ENCODE measurements around the gene TRIP10. TPM values are rescaled to one million over a fixed set of nuclear protein-coding genes. Genes with fewer than 3 reads are reported as not detected.

The TRIP10 gene
- polyA plus RNA-seq, 1 donor (not counting 4 experiments of a cell fraction or from before 2014, with no cell fraction given) = 34.8 TPM

GRCh38 chr19:6750062-6750461, 10.6 kb downstream of the TRIP10 start:
- Histone ChIP-seq H3K27ac (ENCODE audit: control insufficient read depth, insufficient read depth, low read length) (no peak overlapping the region), H2AFZ (ENCODE audit: control insufficient read depth, low read length) (no peak overlapping the region), H3K4me1 (ENCODE audit: control insufficient read depth, extremely low read depth, insufficient read depth, low read length) (peaks cover 6% of the 10 kb centered on the region), H3K9me3 (ENCODE audit: control insufficient read depth, low read depth, low read length) (no peaks in the 10 kb centered on the region), H3K9me1 (ENCODE audit: control insufficient read depth, extremely low read depth, insufficient read depth, low read length) (no peaks in the 10 kb centered on the region), H3K9ac (ENCODE audit: control insufficient read depth, extremely low read depth, insufficient read depth, low read length) (no peak overlapping the region), H3K4me3 (ENCODE audit: control insufficient read depth in 2 of 3, extremely low read depth in 1 of 3, insufficient read depth in 2 of 3, low read depth in 1 of 3, low read length in 3 of 3) (no peak overlapping the region), H3K4me2 (ENCODE audit: control insufficient read depth, extremely low read depth, insufficient read depth, low read depth, low read length) (no peak overlapping the region), H3K79me2 (ENCODE audit: control insufficient read depth, insufficient read depth, low read length) (peaks cover 3% of the 10 kb centered on the region), H3K27me3 (ENCODE audit: control insufficient read depth, extremely low read depth, insufficient read depth, low read length) (no peaks in the 10 kb centered on the region), H4K20me1 (ENCODE audit: control insufficient read depth, extremely low read depth, insufficient read depth, low read length) (peaks cover 6% of the 10 kb centered on the region), H3K36me3 (ENCODE audit: control insufficient read depth in 2 of 2, extremely low read depth in 1 of 2, insufficient read depth in 2 of 2, low read length in 2 of 2) (peaks cover 45 to 47% of the 10 kb centered on the region in 2 experiments)
- no peak for FAIRE-seq
- dilution Hi-C loops (cut with MboI; ENCODE audit: extremely low pct_ligation_motif_present, low sequenced_read_pairs) = no loop called here
- TF ChIP-seq CTCF (optimal IDR thresholded peaks at IDR 0.05 in 1 of 3, IDR thresholded peaks at IDR 0.05 in 1 of 3, conservative IDR thresholded peaks at IDR 0.05 in 1 of 3; ENCODE audit: extremely low read depth in 1 of 3, insufficient read depth in 2 of 3, low read length in 3 of 3) (no peak), EZH2 (IDR thresholded peaks at IDR 0.05; ENCODE audit: low read length) (no peak)
- no peak for DNase-seq (ENCODE audit: low read depth, low spot score)

GRCh38 chr19:6751189-6751588, 11.7 kb downstream of the TRIP10 start:
- DNase-seq (ENCODE audit: low read depth, low spot score) (no peak), FAIRE-seq (no peak)
- no peak overlapping the region for H3K27ac ChIP-seq (ENCODE audit: control insufficient read depth, insufficient read depth, low read length)
- peaks cover 2% of the 10 kb centered on the region for H3K79me2 ChIP-seq (ENCODE audit: control insufficient read depth, insufficient read depth, low read length)
- H3K4me2 ChIP-seq (ENCODE audit: control insufficient read depth, extremely low read depth, insufficient read depth, low read depth, low read length) = no peak overlapping the region
- H3K27me3 ChIP-seq (ENCODE audit: control insufficient read depth, extremely low read depth, insufficient read depth, low read length) = no peaks in the 10 kb centered on the region
- no peak for TF ChIP-seq CTCF (optimal IDR thresholded peaks at IDR 0.05 in 1 of 3, IDR thresholded peaks at IDR 0.05 in 1 of 3, conservative IDR thresholded peaks at IDR 0.05 in 1 of 3; ENCODE audit: extremely low read depth in 1 of 3, insufficient read depth in 2 of 3, low read length in 3 of 3)
- no peak for TF ChIP-seq EZH2 (IDR thresholded peaks at IDR 0.05; ENCODE audit: low read length)
- H3K9me1 ChIP-seq (ENCODE audit: control insufficient read depth, extremely low read depth, insufficient read depth, low read length) = no peaks in the 10 kb centered on the region
- H3K9ac ChIP-seq (ENCODE audit: control insufficient read depth, extremely low read depth, insufficient read depth, low read length) = no peak overlapping the region
- no peaks in the 10 kb centered on the region for H3K9me3 ChIP-seq (ENCODE audit: control insufficient read depth, low read depth, low read length)
- no peak overlapping the region for H3K4me3 ChIP-seq (ENCODE audit: control insufficient read depth in 2 of 3, extremely low read depth in 1 of 3, insufficient read depth in 2 of 3, low read depth in 1 of 3, low read length in 3 of 3)
- peaks cover 8% of the 10 kb centered on the region for H4K20me1 ChIP-seq (ENCODE audit: control insufficient read depth, extremely low read depth, insufficient read depth, low read length)
- H2AFZ ChIP-seq (ENCODE audit: control insufficient read depth, low read length) = no peak overlapping the region
- H3K4me1 ChIP-seq (ENCODE audit: control insufficient read depth, extremely low read depth, insufficient read depth, low read length) = no peaks in the 10 kb centered on the region
- dilution Hi-C loops (cut with MboI; ENCODE audit: extremely low pct_ligation_motif_present, low sequenced_read_pairs) = no loop called here
- peaks cover 42 to 44% of the 10 kb centered on the region in 2 experiments for H3K36me3 ChIP-seq (ENCODE audit: control insufficient read depth in 2 of 2, extremely low read depth in 1 of 2, insufficient read depth in 2 of 2, low read length in 2 of 2)
